NB4 (cell line): ENCODE results near the gene GMPS.
"Not testable (repeated sequence)": the region's sequence is repeated elsewhere in the genome, so short reads cannot be mapped to it uniquely, and the experiment has no call there.

ENCODE experiments used
- CTCF ChIP-seq: IDR thresholded peaks from one replicate; pipeline ENCODE4 v1.5.1; 2012; ENCODE audit warnings: low read depth, low read length
- MAX ChIP-seq: IDR thresholded peaks from 2 replicates; pipeline ENCODE4 v1.6.1; 2011; ENCODE audit warnings: low read depth, low read length
- POLR2A ChIP-seq: IDR thresholded peaks from 2 replicates; pipeline ENCODE4 v1.6.1; 2011; ENCODE audit warnings: mild to moderate bottlenecking; ENCODE audit not compliant: insufficient read length; ENCODE audit errors: extremely low read depth

DNA sequence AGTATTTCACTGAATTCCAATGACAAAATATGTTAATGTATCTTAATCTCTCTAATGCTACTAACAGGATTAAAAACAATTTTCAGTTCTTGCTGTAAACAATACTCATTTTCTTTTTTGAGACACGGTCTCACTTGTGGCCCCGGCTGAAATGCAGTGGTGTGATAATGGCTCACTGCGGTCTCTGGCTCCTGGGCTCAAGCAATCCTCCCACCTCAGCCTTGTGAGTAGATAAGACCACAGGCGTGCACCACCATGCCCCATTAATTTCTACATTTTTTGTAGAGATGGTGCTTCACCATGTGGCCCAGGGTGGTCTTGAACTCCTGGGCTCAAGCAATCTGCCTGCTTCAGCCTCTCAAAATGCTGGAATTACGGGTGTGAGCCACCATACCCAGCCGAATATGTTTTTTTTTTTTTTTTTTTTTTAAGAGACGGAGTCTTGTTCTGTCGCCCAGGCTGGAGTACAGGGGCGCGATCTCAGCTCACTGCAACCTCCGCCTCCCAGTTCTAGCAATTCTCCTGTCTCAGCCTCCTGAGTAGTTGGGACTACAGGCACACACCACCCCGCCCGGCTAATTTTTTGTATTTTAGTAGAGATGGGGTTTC is 41.9 kb upstream of the GMPS start:
- TF ChIP-seq POLR2A, CTCF, MAX: not testable (repeated sequence)
